Globus pallidus (tissue), 1 donor: Measurements from ENCODE around the gene SNCAIP.

Experiments used
- DNase-seq: peaks from one replicate; pipeline ENCODE4 v3.0.0-alpha.2; 2015; ENCODE audit warnings: low spot score

Gene SNCAIP

DNA sequence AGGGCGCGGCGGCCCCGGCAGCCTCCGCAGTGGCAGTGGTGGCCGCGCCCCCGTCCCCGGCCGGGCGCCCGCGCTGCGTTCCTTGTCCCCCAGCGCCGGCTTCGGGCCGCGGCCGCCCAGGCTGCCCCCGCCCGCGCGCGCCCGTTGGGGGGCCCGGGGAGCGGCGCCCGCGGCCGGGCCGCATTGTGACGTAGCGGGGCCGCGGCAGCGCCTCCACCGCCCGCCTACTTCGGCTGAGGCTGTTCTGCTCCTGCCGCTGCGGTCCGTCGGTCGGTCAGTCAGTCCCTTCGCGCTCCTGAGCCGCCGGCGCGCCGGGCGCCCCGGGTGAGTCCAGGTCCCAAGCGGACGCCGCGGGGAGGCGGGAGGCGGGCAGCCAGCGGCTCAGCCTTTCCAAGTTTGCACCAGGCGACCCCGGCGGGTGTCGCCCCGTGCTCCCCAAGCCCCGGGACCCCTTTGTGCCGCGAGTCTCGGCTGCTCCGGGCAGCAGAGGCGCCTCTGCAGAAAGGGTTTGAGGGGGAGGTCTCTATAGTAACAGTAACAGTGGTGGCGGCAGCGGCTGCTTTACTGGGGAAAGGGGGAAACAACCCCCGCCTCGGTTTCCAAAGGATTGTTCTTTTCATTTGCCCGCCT is at the start of gene SNCAIP:
Gene SNCAIP, plus strand, starts transcription at position 277 of the 630 bp plus-strand sequence. CDS start 78,898 bp downstream, outside the sequence.
- DNase-seq = peak; percentile 35

DNA sequence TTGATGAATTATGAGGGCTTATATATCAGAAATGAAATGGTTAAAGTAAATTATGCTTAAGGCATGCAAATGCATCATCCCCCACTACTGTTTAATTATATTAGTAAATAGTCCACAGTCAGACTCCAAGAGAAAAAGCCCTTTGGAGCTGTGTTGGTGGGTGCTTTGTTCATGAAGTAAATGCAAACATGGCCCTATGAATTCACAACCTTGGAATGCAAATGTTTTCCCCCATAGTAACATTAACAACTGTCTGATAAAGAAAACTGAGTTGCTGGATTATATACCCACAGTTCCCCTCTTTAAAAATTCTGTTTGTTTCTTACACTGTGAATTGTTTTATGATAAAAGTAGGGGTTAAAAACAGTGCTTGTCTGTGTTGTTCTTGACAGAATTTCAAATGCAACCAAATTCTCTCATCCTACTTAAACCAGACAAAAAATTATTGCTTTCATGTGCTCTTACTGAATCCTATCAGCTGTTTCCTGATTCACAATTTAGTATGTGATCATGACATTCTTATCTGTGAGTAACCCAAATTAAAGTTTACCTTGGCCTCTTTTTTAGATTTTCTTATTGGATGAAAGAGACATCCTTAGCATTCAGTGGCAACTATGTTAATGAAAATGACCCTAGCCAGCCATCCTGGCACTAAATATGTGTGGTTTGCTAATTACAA is 48.5 kb upstream of the SNCAIP start:
- DNase-seq = no peak

DNA sequence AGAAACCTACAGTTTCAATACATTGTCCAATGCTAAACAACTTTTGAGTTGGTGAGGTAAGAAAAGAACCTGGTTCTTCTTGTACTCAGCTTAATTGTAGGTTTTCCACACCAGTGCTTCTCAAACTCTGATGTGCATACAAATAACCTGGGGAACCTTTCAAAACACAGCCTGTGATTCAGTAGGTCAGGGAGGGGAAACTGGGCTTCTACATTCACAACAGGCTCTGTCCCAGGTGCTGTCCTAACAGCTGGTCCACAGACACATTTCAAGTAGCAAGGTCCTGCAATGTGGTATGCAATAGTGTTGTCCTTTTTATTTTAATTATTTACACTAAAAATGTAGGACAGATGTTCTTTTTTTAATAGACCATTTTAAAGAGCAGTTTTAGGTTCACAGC is 47.4 kb upstream of the SNCAIP start:
- peak; percentile 1 for DNase-seq

DNA sequence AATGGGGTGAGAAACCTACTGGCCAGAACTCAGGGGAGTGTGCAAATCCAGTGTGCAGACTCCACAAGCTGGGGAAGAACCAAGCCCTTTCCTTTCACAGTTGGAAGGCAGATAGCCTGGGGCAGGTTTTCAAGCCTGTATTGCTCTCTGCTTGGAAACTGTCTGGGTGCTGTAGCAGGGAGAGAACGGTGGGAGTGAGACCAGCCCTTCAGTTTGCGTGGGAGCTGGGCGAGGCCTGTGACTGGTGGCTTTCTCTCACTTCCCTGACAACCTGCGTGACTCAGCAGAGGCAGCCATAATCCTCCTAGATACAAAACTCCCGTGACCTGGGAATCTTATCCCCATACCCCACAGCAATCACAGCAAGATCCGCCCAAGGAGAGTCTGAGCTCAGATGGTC is 44.9 kb upstream of the SNCAIP start:
- no peak for DNase-seq

DNA sequence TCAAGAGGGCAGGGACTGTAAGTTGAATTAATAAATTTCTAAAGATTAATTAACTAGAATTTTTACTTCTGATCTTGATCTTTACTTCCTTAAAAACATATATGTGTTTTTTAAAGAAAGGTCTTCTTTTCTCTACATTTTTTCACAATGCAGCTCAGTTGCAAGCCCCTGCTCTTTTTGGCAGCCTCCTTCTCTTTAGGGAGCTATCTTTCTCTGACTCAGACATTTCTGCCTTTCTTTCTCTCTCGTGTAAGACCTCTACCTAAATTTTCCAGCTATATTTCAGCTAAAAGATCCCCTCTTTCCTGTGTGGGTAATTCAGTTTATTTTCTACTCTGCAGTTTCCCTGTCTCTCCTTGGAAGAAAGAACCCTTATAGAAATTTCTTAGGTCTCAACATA is 38.3 kb upstream of the SNCAIP start:
- no peak for DNase-seq

DNA sequence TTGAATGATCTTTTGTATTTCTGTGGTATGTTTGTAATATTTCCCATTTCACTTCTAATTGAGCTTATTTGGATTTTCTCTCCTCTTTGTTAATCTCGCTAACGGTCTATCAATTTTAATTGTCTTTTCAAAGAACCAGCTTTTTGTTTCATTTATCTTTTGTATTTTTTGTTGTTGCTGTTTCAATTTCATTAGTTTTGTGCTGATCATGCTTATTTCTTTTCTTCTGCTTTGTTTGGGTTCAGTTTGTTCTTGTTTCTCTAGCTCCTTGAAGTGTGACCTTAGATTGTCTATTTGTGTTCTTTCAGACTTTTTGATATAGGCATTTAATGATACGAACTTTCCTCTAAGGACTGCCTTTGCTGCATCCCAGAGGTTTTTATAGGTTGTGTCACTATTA is 28.4 kb upstream of the SNCAIP start:
- no peak for DNase-seq

DNA sequence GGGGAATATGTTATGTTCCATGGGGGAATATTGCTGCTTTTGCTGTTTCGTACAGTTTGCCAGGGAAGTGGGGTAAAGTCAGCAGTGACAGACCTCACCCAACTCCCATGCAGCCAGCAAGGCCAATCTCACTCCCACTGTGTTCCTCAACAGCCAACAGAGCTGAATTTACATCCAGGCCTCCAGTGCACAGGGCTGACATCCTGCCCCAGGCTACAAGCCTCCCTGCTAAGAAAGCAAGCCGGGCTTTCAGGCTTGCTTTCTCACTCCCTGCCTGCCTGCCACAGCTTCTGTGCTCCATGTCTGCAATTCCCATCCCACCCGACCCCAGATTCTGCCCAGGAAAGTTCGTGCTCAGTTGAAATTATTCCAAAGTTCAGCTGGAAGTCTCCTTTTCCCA is 25.5 kb upstream of the SNCAIP start:
- DNase-seq = no peak

DNA sequence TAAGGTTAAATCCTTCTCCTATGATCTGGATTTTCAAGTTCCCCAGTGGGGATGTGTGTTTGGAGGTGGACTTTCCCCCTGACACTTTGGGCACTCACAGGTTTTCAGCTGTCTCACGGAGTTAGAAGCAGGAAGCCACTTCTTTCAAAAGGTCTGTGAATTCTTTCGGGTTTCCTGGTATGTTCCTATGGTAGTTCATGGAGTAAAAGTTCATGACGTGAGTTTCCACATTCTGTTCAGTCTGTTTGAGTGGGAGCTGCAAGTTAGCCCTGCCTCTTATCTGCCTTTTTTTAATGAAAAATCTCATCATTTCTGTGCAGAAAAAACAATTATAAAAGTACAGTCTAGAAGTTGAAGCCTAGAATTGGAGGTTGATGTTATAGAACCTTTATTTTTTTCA is 24.9 kb upstream of the SNCAIP start:
- DNase-seq = no peak

DNA sequence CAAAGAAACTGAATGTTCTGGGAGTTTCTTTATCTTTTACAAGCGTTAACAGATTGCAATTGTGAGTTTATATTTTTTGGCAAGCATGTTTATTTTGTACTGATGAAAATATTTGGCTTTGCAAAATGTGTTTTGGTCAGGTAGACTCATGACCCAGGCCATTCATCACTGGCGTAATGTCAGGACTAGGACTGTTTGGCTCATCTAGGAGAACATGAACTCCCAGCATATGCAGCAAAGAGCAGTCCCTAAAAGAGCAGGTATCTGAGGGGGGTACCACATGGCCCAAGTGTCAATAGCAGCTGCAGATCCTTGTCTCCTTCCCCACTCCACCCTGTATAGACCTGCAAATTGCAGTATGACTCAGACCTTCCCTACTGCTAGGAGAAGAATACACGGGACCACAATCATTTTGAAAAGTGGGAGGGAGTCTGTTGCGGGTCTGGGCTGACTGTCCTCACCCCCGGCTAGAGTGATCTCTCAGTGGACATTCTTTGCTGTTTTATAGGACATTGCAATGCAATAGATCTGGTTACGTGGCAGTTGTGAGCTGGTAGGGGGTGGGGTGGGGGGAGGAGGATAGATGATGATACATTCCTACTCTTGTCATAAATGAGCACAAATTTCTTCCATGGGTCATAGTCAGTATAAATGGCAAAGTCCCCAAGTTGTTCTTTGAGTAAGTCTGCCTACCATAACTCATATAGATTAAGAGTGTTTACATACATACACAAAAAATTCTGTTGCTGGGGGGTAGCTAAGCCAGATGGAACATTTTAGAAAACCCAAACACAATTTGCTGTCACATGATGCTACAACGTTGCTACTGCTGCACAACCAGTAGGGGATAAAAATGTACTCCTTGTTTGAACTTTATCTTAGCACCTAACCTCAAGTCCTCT is 20.8 kb upstream of the SNCAIP start:
- no peak for DNase-seq

DNA sequence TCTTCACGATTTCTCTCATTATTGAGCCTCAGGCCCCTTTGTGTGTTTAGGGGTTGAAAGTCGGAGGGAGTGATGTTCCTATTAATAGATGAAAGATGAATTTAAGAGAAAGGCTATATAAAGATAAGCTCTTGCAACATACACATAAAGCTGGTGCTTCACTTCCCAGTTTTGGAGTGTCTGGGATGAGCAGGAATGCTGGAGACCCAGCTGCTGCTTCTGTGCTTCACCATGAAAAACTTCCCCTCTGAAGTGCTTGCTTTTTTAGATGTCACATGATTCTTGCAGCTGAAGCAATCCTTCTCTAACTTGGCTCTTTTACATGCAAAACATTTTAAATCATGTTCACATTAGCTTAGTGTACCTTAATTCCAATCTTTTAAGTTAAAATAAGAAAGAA is 19.7 kb upstream of the SNCAIP start:
- no peak for DNase-seq

DNA sequence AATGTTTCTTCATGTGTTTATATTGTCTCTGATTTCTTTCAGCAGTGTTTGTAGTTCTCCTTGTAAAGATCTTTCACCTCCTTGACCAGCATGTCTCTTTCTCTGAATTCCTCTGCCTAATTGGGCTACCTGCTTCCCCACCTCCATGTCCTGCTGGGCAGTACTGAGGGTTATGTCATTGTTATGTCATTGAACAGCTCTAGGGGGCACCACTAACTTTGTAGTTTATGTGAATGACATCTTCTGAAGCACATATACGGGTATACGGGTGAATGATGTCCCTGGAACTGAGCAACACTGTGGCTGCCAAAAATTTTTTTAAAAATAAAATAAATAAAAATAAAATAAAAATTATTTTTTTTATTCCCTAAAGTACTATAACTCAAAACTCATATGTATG is 16.9 kb upstream of the SNCAIP start:
- DNase-seq = no peak

DNA sequence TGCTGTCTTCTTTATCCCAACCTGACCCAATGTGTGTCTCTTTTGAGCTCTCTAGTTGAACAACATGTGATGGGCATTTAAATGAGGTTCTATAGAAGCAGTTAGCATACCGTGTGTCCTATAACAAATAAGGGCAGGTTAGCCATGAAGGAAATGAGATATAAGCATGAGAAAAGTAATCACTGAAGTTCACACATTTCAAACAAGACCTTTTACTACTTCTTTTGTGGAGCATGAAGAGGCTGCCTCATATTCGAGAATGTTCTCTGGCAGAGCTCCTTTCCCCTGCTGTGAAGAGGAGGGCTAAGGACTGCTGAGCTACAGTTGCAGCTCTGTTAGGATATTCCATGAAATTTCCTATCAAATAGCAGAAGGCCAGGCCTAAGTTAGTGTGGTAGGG is 15.2 kb upstream of the SNCAIP start:
- DNase-seq = no peak

DNA sequence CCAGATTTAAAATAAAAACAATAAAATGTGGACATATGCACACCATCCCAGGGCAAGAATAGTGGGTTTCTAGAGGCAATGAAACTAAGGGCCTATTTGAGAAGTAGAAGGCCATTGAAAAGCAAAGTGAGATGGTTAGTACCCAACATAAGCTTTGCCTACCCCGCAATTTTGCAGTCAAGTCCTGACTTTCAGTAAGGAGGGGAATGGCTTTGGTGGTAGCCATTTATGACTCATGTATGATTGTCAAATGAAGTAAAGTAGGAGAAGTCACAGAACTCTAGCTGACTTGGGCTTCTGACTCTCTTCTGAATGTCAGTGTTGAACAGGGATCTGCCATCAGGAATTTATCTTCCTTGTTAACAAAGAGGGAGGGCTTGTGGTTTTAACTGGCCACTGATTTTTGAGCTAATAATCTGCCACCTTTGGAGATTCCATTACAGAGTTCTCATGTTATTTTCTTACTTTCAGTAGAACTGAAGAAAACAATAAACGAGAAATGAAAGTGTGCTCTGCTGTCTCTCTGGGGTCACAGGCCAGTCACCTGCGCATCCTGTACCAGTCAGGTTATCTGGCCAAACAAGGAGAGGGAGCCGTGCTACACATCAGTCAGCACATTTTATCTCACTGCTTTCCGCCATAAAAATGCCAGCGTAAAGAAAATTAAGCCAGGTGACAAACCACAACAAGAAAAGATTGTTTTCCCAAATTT is 14.3 kb upstream of the SNCAIP start:
- DNase-seq = no peak

DNA sequence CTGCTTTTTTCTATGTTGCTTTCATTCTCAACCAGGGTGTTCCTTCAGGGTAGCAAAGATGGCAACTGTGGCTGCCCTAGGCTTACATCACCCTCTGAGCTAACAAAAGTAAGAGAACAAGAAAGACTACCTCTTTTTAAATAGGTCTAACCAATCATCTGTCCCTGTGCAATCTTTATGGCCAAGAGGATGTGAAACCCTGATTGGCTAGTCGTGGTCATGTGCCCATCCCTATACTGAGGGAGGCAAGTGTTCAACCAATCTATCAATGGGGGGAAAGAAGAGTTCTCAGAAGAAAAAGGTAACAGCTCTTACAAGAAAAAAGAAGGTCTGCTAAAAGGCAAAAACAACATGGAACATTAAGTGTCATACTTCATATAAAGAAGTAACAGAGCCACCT is 11.7 kb upstream of the SNCAIP start:
- DNase-seq = no peak

DNA sequence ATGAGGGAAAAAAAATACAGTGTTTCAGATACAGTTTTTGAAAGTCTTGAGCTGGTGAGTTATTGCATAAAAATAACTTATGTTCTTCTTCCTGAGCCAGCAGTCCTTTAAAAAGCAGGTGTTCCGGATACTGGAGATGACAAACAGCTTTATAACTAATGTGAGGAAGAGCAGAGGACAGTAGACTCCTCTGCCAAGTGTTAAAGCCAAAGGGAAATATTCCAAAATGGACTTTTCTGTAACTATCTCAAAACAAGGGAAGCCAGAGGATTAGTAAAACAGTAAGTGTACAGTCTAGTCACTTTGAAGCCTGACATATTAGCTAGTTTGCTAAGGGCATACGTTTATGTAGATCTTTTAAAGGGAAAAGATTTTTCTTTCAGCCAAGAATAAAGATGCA is 11.0 kb upstream of the SNCAIP start:
- DNase-seq = no peak

DNA sequence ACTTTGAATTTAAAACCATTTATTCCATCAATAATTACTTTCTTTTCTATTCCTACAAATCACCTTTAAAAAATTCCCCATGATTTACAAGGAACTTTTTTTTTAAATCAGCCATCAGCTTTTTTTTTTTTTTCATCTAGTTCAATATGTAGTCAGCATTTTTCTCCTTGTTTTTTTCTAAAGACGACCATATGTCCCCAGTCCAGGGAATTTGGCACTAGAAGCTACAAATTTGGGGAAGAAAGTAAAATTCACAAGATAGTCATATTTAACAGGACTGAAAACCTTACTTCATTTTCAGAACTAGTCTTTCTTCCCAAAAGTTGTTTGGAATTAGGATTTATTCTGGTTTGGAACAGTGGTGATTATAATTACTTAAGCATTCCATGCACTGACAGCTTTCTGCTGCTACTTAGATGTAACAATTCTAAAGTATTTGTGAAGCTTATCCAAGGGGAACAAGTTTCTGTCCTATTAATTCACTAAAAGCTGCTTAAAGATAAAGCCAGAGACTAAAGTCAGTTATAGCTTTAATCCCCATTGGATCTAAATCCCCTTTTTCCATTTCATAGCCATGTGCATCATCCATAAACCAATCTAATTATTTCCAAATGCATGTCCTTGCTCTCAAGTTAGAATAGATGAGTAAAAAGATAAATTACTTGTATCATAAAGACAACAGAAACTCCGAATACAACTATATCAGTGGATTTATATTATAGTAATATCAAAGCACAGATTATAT is 7.4 kb upstream of the SNCAIP start:
- no peak for DNase-seq

DNA sequence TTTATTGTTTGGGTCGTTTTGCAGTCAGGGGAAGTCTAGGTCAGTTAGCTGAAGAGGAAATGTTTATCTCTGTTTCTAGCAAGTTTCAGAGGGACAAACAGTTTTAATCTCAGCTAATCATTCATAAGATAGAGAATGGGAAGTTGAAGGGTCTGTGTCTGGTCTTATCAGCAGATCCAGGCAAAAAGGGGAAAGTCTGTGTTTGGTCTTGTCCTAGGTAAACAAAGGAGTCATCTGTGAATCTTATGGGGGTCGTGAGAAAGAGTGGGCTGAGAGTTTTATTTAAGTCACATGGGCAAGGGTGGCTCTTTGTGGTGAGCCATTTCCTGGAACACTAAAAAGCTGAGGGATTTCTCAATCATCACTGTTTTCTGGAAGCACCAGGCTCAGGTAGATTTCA is 5.6 kb upstream of the SNCAIP start:
- DNase-seq = no peak

DNA sequence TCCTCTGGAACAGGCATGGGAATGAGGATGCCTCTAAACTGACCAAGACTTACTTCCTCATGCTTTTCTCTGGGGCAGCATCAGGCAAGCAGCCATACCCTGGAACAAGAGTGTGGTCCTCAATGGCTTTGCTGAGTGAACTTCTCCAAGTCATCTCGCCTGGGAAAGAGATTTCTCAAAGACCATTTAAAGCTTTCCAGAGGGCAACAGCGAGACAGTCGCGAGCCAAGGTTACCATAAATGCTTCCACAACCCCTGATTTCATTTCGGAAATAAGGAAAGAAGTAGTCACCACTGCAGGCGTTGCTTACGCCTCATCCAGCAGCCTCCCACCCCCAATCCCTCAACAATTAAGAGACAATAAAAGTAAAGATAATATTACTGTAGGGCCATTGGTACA is 1.1 kb upstream of the SNCAIP start:
- DNase-seq = peak; percentile 31

DNA sequence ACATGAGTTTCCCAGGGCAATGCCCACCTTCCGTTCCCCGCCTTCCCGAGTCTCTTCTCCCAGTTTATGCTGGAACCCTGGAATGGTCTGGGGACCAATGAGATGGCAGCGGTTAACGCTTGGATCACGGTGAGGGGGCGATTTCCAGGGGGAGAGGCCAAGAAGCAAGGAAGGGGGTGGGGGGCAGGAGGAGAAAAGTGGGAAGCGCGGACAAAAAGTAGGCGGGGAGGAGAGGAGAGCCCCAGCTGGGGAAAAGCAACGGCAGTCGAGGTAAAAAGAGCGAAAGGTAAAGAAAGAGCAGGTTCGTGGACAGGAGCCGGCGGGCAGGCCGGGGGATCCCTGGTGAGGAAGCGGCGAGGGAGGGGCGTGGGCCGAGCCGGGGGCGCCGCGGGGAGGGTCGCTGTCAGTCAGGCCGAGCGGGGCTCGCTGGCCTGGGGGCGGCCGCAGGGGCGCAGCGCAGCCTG is 508 bp upstream of the SNCAIP start:
- DNase-seq = peak; percentile 5

DNA sequence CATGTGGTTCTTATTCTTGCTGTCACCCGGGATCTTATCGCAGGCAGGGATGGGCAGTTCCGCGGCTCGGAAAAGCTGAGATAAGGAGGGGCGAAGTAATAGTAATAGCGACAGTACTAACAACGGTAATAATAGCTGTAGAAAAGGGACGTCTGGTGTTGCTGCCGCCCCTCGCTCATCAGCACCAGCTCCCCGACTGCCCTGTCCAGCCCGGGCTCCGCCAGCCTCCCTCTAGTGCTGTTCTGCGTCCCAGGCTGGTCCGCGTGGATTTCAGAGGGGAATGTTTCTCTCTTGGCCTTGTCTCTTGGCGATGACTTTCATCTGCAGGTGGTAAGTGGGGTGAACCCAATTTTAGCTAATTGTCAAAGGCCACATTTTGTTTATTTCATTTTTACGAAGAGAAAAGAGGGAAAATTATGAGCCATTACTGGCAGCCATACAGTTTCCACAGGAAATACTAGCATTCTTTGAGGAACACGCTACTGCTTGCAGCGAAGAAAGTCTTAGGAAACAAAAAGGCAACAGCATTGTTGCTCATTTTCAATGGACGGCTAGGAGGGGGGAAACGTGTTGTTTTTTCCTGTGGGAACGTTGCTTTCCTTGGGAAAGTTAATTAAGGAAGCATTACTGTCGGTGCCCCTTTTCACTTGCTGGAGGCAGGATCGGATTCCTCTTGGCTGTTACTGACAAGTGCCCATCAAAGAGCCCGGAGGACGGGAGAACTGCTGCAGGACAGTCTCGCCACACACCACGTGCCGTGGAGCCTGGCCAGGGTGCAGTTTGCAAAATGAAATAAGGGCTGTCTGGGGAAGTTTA is 762 bp downstream of the SNCAIP start:
- DNase-seq = peak; percentile 22

DNA sequence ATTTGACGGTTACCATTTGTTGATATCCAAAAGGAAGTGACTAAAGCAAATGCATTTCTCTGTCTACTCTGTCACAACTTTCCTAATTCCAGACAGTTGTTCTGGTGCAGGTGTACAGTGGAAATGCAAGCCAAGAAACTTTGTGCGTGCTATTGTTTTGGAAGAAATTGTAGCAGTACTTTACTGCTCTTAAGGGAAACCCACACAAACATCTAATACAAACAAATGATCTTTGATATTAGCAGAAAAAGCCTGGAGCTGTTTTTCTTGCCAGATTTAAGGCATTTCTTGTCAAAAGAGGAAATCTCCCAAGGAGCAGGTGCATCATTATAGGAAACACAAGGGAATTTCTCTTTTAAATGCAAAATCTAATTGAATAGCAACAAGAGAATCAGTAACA is 2.0 kb downstream of the SNCAIP start:
- DNase-seq = no peak
